HUES6 (cell line): ENCODE data around the gene MADCAM1.

Source experiments
- H3K27ac ChIP-seq: 2 replicates; pipeline ENCODE4 v1.7.0; 2013; ENCODE audit warnings: low read depth, mild to moderate bottlenecking, low read length, inconsistent platforms
- H3K27me3 ChIP-seq: 2 replicates; pipeline ENCODE4 v1.6.1; 2013; ENCODE audit warnings: low read length; ENCODE audit not compliant: control insufficient read depth, insufficient read depth
- H3K36me3 ChIP-seq: 2 replicates; pipeline ENCODE4 v1.6.1; 2013; ENCODE audit warnings: low read length; ENCODE audit not compliant: control insufficient read depth, insufficient read depth
- H3K4me1 ChIP-seq: 2 replicates; pipeline ENCODE4 v1.6.1; 2013; ENCODE audit warnings: low read length; ENCODE audit not compliant: control insufficient read depth, insufficient read depth
- H3K4me3 ChIP-seq: 2 replicates; pipeline ENCODE4 v1.5.1; 2013; ENCODE audit warnings: low read depth, low read length
- H3K9ac ChIP-seq: one replicate; pipeline ENCODE4 v1.6.1; 2013; ENCODE audit warnings: mild to moderate bottlenecking, low read length
- H3K9me3 ChIP-seq: 2 replicates; pipeline ENCODE4 v1.6.1; 2013; ENCODE audit warnings: low read depth, low read length; ENCODE audit not compliant: control insufficient read depth, insufficient read depth

The MADCAM1 gene

DNA sequence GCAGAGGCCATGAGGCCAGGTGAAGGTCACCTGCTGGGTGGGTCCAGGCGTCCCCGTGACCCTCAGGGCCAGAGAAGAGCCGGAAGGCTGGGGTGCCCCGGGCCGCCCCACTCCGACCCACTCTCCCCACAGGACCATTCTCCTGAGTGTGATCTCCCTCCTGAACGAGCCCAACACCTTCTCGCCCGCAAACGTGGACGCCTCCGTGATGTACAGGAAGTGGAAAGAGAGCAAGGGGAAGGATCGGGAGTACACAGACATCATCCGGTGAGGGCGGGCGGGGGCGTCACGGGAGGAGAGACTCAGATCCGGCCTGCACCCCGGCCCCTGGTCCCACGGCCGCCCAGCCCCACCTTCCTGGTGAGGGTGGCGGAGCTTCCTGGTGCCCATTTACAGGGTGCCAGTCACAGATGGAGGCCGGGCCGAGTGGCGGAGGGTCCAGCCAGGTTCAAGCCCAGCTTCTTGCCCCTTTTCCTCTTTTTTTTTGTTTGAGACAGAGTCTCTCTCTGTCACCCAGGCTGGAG, 40.7 kb downstream of the MADCAM1 start:
- Histone ChIP-seq H3K4me1 (peaks cover 9% of the 10 kb centered on the region), H3K27me3 (no peaks in the 10 kb centered on the region)

DNA sequence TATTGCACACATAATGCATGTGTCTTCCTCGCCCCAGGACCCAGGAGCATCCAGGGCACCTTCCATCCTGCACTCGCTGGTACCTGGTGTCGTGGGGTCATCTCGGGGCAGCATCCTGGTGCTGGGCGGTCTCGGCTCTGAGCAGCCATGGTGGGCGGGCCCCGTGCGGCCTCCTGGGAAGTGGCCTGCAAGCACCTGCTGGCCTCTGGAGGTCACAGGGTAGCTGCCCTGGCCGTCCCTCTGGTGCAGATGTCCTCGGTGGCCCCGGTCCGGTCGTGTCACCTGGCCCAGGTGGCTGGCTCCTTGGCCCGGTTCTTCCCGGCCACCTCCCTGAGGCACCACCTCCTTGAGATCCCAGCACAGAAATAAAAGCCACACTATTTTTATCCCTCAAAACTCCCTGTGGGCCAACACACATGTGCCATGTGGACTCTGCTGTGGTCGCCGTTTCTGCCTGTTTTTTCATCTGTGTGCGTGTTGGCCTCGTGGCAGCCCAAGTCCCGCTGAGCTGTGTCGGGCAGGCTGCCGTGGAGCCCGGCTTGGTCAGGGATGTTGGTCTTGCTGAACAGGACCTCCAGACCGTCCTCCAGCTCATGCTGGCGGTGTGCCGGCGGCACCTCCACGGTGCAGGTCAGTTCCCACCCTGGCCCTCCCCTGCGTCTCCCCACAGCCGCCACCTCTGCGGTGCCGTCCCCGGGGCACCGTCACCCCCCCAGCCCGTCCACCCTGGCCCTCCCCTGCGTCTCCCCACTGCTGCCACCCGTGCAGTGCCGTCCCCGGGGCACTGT, 42.5 kb downstream of the MADCAM1 start:
- H3K27me3 ChIP-seq, result no peaks in the 10 kb centered on the region
- H3K9me3 ChIP-seq, result no peaks in the 10 kb centered on the region
- no peak overlapping the region for H3K27ac ChIP-seq
- H3K4me3 ChIP-seq, result no peak overlapping the region
- peaks cover 65% of the 10 kb centered on the region for H3K36me3 ChIP-seq
- H3K4me1 ChIP-seq, result peaks cover 4% of the 10 kb centered on the region; the same call in 1 of the 2 replicates
- no peak overlapping the region for H3K9ac ChIP-seq

More for the DNA sequence above, 40.7 kb downstream of the MADCAM1 start:
- no peaks in the 10 kb centered on the region for H3K9me3 ChIP-seq
- H3K27ac ChIP-seq, result no peak overlapping the region
- H3K36me3 ChIP-seq, result peaks cover 56% of the 10 kb centered on the region
- no peak overlapping the region for H3K9ac ChIP-seq
- H3K4me3 ChIP-seq, result no peak overlapping the region

DNA sequence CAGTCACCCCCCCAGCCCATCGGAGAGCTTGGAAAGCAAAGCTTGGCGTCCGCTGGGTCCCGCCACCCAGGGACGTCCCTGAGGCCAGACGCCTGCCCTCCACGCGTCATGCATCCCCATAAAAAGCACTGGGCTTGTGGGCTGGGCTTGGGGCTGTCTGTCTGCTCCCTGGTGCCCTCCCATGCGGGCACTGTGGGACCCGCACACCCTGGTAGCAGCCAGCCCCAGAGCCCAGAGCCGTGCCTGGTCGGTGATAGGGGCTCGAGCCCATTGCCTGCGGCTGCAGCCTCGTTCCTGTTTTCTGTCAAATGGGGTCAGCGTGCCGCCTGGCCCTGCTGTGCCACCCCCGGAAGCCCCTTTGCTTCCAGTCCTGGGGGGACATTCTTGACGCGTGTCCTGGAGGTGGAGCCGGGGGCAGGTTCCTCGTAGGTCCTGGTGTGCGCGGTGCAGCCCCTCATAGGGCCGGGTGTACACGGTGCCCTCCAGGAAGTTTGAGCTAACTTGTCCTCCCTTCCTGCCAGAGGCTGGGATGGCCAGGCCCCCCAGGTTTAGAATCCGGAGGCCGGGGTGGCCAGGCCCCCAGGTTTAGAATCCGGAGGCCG, 43.2 kb downstream of the MADCAM1 start:
- no peak overlapping the region for H3K27ac ChIP-seq

DNA sequence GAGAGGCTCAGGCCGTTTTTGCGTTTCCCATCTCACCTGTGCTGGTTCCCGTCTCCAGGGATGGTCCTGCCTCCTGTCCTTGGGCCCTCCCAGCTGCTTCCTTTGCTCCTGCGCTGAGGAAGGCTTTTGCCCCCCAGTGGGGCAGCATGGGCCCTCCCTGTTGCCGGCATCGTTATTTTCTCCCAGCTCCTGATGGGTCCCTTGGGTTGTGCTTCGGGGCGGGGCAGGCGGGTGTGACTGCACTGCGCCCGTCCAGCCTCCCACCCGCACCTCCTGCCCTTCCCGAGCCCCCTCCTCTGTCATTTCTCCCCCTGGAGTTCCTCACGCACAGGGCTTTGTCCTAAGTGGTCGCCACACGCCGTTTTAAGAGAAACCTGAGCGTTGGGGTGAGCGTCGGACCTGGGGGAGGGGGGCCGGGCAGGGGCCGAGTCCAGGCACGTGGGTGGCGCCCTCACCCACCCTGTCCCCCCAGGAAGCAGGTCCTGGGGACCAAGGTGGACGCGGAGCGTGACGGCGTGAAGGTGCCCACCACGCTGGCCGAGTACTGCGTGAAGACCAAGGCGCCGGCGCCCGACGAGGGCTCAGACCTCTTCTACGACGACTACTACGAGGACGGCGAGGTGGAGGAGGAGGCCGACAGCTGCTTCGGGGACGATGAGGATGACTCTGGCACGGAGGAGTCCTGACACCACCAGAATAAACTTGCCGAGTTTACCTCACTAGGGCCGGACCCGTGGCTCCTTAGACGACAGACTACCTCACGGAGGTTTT, 44.8 kb downstream of the MADCAM1 start:
- Histone ChIP-seq H3K4me3 (no peak overlapping the region), H3K27ac (no peak overlapping the region), H3K9ac (no peak overlapping the region), H3K4me1 (peaks cover 7% of the 10 kb centered on the region; the same call in 1 of the 2 replicates), H3K27me3 (no peaks in the 10 kb centered on the region), H3K36me3 (peaks cover 55% of the 10 kb centered on the region), H3K9me3 (no peaks in the 10 kb centered on the region)

More for the DNA sequence above, 43.2 kb downstream of the MADCAM1 start:
- Histone ChIP-seq H3K36me3 (peaks cover 65% of the 10 kb centered on the region), H3K27me3 (no peaks in the 10 kb centered on the region), H3K4me1 (peaks cover 7% of the 10 kb centered on the region; the same call in 1 of the 2 replicates), H3K4me3 (no peak overlapping the region), H3K9me3 (no peaks in the 10 kb centered on the region), H3K9ac (no peak overlapping the region)

DNA sequence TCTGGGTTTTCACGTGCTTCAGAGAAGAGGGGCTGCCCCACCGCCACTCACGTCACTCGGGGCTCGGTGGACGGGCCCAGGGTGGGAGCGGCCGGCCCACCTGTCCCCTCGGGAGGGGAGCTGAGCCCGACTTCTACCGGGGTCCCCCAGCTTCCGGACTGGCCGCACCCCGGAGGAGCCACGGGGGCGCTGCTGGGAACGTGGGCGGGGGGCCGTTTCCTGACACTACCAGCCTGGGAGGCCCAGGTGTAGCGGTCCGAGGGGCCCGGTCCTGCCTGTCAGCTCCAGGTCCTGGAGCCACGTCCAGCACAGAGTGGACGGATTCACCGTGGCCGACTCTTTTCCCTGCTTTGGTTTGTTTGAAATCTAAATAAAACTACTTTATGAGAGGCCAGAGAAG, 45.4 kb downstream of the MADCAM1 start:
- no peak overlapping the region for H3K27ac ChIP-seq
- no peak overlapping the region for H3K9ac ChIP-seq
- peaks cover 7% of the 10 kb centered on the region; the same call in 1 of the 2 replicates for H3K4me1 ChIP-seq
- H3K36me3 ChIP-seq, result peaks cover 48% of the 10 kb centered on the region
- no peaks in the 10 kb centered on the region for H3K27me3 ChIP-seq
- no peaks in the 10 kb centered on the region for H3K9me3 ChIP-seq
- H3K4me3 ChIP-seq, result no peak overlapping the region

DNA sequence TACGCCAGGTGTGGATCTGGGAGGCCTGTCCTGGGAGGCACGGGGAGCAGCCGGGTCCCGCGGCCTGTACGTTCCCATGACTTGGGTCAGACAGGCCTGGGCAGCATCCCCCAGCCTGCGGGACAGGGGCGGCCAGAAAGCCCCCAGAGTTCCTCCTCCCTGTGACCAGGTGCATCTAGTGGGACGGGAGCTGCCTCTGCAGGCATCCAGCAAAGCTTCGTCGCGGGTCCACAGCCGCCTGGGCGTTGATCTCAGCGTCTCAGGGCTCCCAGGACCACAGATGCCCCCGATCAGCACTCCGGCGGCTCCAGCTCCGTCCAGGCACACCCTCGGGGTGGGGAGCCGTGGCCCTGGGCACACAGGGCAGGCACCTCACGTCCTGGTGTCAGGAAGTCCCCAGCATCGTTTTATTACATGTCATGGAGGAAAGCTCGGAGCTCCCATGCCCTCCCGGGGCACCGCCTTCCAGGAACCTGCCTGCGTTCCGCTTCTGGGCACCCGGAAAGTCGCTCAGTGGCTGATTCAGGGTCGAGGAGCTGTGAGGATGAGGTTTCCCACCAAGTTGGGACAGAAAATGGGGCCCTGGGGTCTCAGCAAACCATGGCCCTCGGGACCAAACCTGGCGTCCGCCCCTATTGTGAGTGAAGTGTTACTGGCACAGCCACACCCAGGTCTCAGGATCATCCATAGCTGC, 46.0 kb downstream of the MADCAM1 start:
- no peak overlapping the region for H3K4me3 ChIP-seq
- no peak overlapping the region for H3K27ac ChIP-seq
- H3K9ac ChIP-seq, result no peak overlapping the region
- H3K27me3 ChIP-seq, result no peaks in the 10 kb centered on the region
- peaks cover 43% of the 10 kb centered on the region for H3K36me3 ChIP-seq
- H3K9me3 ChIP-seq, result no peaks in the 10 kb centered on the region
- H3K4me1 ChIP-seq, result peaks cover 7% of the 10 kb centered on the region; the same call in 1 of the 2 replicates

DNA sequence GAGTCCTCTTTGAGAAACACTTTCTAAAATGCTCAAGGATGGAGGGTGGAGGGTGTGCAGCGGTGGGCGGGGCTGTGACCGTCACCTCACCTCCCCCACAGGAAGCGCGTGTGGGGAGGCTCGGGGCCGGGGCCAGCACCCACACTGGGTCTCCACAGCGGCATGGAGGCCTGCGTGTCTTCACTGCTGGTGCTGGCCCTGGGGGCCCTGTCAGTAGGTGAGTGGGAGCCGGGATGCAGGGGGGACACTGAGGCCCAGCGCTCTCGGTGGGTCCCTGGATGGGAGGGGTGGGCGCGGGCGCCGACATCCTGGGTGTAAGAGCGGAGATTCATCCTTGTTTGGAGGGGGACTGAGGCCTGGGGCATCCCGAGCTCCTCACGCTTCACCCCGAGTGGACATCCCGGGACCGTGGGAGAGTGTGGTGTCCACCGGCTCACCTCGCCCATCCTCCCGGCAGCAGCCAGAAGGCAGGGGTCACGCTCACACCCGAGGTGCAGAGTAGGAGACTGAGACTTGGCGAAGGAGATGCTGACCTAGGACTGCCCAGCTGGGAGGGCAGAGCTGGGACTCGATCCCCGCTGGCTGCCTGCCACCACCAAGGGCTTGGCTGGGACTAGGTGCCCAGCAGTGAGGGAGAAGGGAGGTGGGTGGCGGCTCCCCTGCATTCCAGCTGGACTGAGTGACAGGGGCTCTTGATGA, 47.8 kb downstream of the MADCAM1 start, which contains the start of gene GZMM:
Gene GZMM (plus strand): TSS at position 144 of the 699 bp plus-strand sequence. CDS start 19 bp downstream, at position 163.
- H3K27ac ChIP-seq, result no peak within 1 kb of the TSS
- peaks cover 27% of the 10 kb centered on the region for H3K36me3 ChIP-seq
- no peaks in the 10 kb centered on the region for H3K9me3 ChIP-seq
- H3K4me1 ChIP-seq, result peaks cover 7% of the 10 kb centered on the region; the same call in 1 of the 2 replicates
- no peaks in the 10 kb centered on the region for H3K27me3 ChIP-seq
- no peak within 1 kb of the TSS for H3K9ac ChIP-seq
- no peak within 1 kb of the TSS for H3K4me3 ChIP-seq

DNA sequence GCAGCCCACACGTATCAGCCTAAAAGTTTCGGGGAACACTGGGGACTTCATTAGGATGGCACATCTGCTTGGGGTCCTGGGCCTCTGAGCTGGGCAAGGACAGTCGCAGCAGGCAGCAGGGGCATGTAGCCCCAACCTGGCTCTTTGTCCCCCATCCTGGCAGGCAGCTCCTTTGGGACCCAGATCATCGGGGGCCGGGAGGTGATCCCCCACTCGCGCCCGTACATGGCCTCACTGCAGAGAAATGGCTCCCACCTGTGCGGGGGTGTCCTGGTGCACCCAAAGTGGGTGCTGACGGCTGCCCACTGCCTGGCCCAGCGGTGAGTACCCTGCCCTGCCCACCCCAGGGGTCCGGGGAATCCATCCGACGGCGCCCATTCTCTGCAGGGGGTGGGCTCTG, 50.8 kb downstream of the MADCAM1 start:
- no peak overlapping the region for H3K4me3 ChIP-seq
- H3K36me3 ChIP-seq, result peaks cover 7% of the 10 kb centered on the region; the same call in 1 of the 2 replicates
- H3K9ac ChIP-seq, result no peak overlapping the region

DNA sequence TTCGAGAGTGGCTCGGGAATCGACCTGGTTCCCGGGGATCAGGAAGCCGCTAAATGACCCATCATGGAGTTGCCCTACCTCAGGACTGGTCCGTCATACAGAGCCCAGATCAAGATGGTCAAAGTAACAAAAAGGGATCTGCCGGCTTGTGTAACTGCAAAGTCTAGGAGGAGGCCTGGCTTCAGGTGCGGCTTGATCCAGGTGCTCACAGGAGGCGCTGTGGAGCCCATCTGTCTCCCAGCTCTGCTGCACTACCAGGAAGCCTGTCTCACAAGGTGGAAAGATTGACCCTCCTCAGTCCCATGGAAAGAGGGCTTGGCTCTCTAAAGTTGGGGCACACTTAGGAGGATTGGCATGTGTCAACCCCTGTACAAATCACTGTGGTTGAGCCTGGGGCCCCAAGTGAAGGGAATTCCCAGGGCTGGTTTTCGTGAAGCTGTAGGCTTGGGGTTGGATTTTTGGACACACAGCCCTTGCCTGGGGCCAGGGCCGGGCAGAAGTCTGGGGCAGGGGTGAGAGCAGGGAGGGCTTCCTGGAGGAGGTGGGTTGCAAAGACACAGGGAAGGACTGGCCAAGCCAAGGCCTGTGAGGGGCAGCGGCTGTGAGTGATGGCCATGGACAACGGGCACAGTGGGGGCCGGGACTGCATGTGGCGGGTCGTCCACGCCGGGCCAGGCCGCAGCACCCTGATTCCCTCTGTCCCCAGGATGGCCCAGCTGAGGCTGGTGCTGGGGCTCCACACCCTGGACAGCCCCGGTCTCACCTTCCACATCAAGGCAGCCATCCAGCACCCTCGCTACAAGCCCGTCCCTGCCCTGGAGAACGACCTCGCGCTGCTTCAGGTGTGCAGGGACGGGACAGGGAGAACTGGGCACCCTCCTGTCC, 51.8 kb downstream of the MADCAM1 start:
- no peak overlapping the region for H3K4me3 ChIP-seq
- H3K27me3 ChIP-seq, result peaks cover 2% of the 10 kb centered on the region; the same call in 1 of the 2 replicates

More for the DNA sequence above, 50.8 kb downstream of the MADCAM1 start:
- Histone ChIP-seq H3K9me3 (no peaks in the 10 kb centered on the region), H3K27me3 (peaks cover 2% of the 10 kb centered on the region; the same call in 1 of the 2 replicates), H3K27ac (no peak overlapping the region), H3K4me1 (peaks cover 7% of the 10 kb centered on the region; the same call in 1 of the 2 replicates)

More for the DNA sequence above, 51.8 kb downstream of the MADCAM1 start:
- Histone ChIP-seq H3K9me3 (no peaks in the 10 kb centered on the region), H3K27ac (no peak overlapping the region), H3K4me1 (peaks cover 7% of the 10 kb centered on the region; the same call in 1 of the 2 replicates), H3K36me3 (no peaks in the 10 kb centered on the region; the same call in 1 of the 2 replicates), H3K9ac (no peak overlapping the region)
